Parathyroid adenoma (tissue), 2 donors: ENCODE measurements around the gene AKR1C8.
"Not testable (repeated sequence)": the region's sequence is repeated elsewhere in the genome, so short reads cannot be mapped to it uniquely, and the experiment has no call there.

Experiments used
- H2AFZ ChIP-seq: fragments of 300-600 bp; sonication (generic); one replicate; pipeline ENCODE4 v1.7.0; 2017; ENCODE audit warnings: antibody characterized with exemption, mild to moderate bottlenecking
- H3K27ac ChIP-seq: fragments of 300-600 bp; sonication (generic); one replicate; pipeline ENCODE4 v1.7.0; 2017
- H3K27me3 ChIP-seq: fragments of 300-600 bp; sonication (generic); one replicate; pipeline ENCODE4 v1.7.0; 2017; ENCODE audit warnings: low read length; ENCODE audit not compliant: control insufficient read depth, insufficient read depth
- H3K36me3 ChIP-seq: fragments of 300-600 bp; sonication (generic); one replicate; pipeline ENCODE4 v1.7.0; 2017; ENCODE audit warnings: low read length; ENCODE audit not compliant: control insufficient read depth, insufficient read depth
- H3K4me1 ChIP-seq: fragments of 300-600 bp; sonication (generic); one replicate; pipeline ENCODE4 v1.7.0; 2017; ENCODE audit warnings: control low read depth
- H3K4me2 ChIP-seq: fragments of 300-600 bp; sonication (generic); one replicate; pipeline ENCODE4 v1.7.0; 2017; ENCODE audit warnings: low read length
- H3K4me3 ChIP-seq: fragments of 300-600 bp; sonication (generic); one replicate; pipeline ENCODE4 v1.7.0; 2017; ENCODE audit warnings: low read depth, low read length
- H3K79me2 ChIP-seq: fragments of 300-600 bp; sonication (generic); one replicate; pipeline ENCODE4 v1.7.0; 2017; ENCODE audit warnings: control low read depth
- H3K9ac ChIP-seq: fragments of 300-600 bp; sonication (generic); one replicate; pipeline ENCODE4 v1.7.0; 2017; ENCODE audit warnings: mild to moderate bottlenecking
- H3K9me3 ChIP-seq: fragments of 300-600 bp; sonication (generic); one replicate; pipeline ENCODE4 v1.7.0; 2017; ENCODE audit warnings: low read length; ENCODE audit not compliant: control insufficient read depth
- TF ChIP-seq, protein P1 (sequence below): fragments of 300-600 bp; sonication (generic); IDR thresholded peaks from one replicate; pipeline ENCODE4 v1.7.0; 2017; ENCODE audit warnings: antibody characterized with exemption, mild to moderate bottlenecking
- donor health status: primary hyperparathyroidism.

Gene AKR1C8

DNA sequence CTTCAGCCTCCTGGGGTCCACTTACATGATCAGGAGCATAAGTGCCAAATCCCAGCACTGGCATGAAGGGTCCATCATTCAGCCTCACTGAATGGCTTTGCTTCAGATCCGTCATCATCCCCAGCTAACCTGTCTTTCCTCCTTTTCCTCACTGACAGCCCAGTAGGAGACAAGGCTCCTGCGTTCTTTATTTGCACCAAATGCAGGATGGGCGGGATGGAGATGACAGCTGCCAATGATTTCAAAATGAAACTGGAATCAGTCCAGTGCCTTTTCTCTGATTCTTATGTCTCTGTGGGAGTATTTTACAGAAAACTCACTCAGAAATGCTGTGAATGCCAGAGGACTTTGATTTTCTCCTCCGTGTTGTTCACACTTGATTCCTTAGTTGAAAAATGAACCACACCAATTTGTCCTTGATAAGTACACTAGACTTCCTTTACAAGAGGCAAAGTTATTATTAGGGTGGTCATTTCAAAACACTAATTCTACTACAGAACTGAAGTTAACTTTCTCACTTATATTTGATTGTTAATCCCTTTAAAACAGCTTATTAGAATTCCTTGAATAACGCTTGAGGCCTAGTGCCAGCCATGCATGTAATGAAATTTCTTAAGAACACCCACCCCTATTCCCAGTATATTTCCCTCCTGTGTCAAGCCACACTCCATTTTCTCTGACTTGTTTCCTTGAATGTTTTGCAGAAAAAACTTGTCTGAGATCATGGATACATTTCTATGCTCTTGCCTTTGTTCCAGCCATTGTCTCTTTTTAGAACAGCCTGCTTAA, at the start of gene AKR1C8:
Gene AKR1C8 (minus strand): TSS at position 164 of the 789 bp plus-strand sequence. CDS start 46 bp downstream, at position 118.
- H3K9me3 ChIP-seq = no peaks in the 10 kb centered on the region
- TF ChIP-seq, protein P1, sequence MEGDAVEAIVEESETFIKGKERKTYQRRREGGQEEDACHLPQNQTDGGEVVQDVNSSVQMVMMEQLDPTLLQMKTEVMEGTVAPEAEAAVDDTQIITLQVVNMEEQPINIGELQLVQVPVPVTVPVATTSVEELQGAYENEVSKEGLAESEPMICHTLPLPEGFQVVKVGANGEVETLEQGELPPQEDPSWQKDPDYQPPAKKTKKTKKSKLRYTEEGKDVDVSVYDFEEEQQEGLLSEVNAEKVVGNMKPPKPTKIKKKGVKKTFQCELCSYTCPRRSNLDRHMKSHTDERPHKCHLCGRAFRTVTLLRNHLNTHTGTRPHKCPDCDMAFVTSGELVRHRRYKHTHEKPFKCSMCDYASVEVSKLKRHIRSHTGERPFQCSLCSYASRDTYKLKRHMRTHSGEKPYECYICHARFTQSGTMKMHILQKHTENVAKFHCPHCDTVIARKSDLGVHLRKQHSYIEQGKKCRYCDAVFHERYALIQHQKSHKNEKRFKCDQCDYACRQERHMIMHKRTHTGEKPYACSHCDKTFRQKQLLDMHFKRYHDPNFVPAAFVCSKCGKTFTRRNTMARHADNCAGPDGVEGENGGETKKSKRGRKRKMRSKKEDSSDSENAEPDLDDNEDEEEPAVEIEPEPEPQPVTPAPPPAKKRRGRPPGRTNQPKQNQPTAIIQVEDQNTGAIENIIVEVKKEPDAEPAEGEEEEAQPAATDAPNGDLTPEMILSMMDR = no peak
- no peaks in the 10 kb centered on the region for H3K79me2 ChIP-seq
- no peaks in the 10 kb centered on the region for H3K4me1 ChIP-seq
- H3K27me3 ChIP-seq = no peaks in the 10 kb centered on the region
- H2AFZ ChIP-seq = no peak within 1 kb of the TSS
- no peak within 1 kb of the TSS for H3K4me3 ChIP-seq
- no peaks in the 10 kb centered on the region for H3K36me3 ChIP-seq
- H3K27ac ChIP-seq = no peak within 1 kb of the TSS
- no peak within 1 kb of the TSS for H3K9ac ChIP-seq
- H3K4me2 ChIP-seq = no peak within 1 kb of the TSS

DNA sequence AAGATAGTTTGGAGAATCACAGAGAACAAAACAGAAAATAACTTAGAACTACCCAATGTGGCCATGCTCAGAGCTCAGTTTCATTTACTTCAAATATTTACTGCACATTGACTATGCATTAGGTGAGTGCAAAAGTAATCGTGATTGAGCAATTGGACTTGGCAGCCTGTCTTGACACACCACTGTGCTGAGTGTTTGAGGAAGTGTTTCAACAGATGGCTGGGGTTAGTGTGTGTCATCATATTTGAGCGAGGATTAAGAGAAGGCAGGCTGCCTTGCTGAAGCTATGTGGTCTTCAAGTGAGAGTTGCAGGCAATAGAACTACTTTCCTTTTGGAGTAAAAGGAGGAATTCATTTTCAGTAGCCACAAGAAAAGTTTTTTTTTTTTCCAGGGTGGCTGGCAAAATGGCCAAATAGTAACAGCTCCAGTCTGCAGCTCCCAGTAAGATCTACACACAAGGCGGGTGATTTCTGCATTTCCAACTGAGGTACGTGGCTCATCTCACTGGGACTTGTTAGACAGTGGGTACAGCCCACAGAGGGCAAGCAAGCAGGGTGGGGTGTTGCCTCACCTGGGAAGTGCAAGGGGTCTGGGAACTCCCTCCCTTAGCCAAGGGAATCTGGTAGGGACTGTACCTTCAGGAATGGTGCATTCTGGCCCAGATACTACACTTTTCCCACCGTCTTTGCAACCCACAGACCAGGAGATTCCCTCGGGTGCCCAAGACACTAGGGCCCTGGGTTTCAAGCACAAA, 49.3 kb upstream of the AKR1C8 start:
- Histone ChIP-seq H3K9me3 (no peaks in the 10 kb centered on the region), H3K27me3 (no peaks in the 10 kb centered on the region), H2AFZ (no peak overlapping the region), H3K79me2 (no peaks in the 10 kb centered on the region), H3K27ac (no peak overlapping the region), H3K4me3 (no peak overlapping the region), H3K4me1 (no peaks in the 10 kb centered on the region), H3K4me2 (no peak overlapping the region), H3K36me3 (no peaks in the 10 kb centered on the region), H3K9ac (no peak overlapping the region)
- TF ChIP-seq, protein P1 = no peak

DNA sequence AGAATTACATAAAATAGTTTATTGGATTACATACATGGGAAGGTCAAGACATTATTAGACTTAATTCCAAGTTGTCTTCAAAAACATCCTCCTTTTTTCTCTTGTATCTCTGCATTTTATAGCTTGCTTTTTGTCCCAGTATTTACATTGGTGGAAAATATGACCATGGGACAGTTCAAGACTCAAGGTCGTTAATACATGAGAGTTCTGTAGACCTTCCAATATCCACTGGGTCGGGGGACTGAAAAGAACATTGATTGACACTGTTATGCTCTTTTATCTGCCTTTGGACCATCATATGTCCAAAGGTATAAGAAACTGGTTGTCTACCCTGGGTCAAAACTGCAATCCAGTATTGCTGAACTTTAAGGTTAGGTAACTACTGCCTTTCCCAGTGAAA, 48.4 kb upstream of the AKR1C8 start:
- H3K36me3 ChIP-seq = no peaks in the 10 kb centered on the region
- H3K4me2 ChIP-seq = no peak overlapping the region
- TF ChIP-seq, protein P1 = no peak
- no peaks in the 10 kb centered on the region for H3K9me3 ChIP-seq
- H3K9ac ChIP-seq = no peak overlapping the region
- H3K27me3 ChIP-seq = no peaks in the 10 kb centered on the region
- no peak overlapping the region for H3K4me3 ChIP-seq
- H2AFZ ChIP-seq = no peak overlapping the region
- no peaks in the 10 kb centered on the region for H3K79me2 ChIP-seq
- no peaks in the 10 kb centered on the region for H3K4me1 ChIP-seq
- H3K27ac ChIP-seq = no peak overlapping the region

DNA sequence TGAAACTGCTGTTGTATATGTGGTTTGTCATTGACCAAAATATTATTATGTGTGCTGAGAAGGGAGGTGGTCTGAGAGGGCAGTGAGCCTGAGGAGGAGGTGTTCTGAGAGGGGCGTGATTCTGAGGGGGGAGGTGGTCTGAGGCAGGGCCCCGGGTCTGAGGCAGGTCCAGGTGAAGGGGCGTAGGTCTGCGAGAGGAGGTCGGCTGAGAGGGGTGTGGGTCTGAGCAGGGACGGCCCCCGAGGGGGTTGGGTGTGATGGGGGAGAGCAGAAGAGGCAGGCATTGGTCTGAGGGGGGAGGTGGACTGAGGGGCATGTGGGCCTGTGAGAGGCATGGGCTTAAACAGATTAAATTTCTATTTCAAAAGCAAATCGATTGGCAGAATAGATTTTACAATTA, 44.1 kb upstream of the AKR1C8 start:
- no peak overlapping the region for H3K9ac ChIP-seq
- no peak overlapping the region for H3K27ac ChIP-seq
- H3K27me3 ChIP-seq = no peaks in the 10 kb centered on the region
- H3K36me3 ChIP-seq = no peaks in the 10 kb centered on the region
- H3K4me3 ChIP-seq = no peak overlapping the region
- H3K9me3 ChIP-seq = no peaks in the 10 kb centered on the region
- no peak overlapping the region for H3K4me2 ChIP-seq
- no peaks in the 10 kb centered on the region for H3K79me2 ChIP-seq
- TF ChIP-seq, protein P1 = no peak
- no peak overlapping the region for H2AFZ ChIP-seq
- no peaks in the 10 kb centered on the region for H3K4me1 ChIP-seq

DNA sequence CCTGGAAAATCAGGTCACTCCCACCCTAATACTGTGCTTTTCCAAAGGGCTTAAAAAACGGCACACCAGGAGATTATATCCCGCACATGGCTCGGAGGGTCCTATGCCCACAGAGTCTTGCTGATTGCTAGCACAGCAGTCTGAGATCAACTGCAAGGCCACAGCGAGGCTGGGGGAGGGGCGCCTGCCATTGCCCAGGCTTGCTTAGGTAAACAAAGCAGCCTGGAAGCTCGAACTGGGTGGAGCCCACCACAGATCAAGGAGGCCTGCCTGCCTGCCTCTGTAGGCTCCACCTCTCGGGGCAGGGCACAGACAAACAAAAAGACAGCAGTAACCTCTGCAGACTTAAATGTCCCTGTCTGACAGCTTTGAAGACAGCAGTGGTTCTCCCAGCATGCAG, 38.0 kb upstream of the AKR1C8 start:
- H2AFZ ChIP-seq, H3K4me3 ChIP-seq, H3K4me2 ChIP-seq, H3K9me3 ChIP-seq, H3K27me3 ChIP-seq, H3K79me2 ChIP-seq, H3K27ac ChIP-seq, H3K36me3 ChIP-seq, H3K4me1 ChIP-seq, H3K9ac ChIP-seq: not testable (repeated sequence)
